HG03521 (cell line): ENCODE results near the gene TBR1.

Experiments used
- ATAC-seq: cut with Tn5 transposase; IDR thresholded peaks from one replicate; pipeline ENCODE4 v1.9.1; 2021; ENCODE audit warnings: mild to moderate bottlenecking, moderate library complexity; ENCODE audit not compliant: unreplicated experiment

The TBR1 gene

GRCh38 chr2:161415987-161416707, at the start of gene TBR1:
TBR1 (plus strand) TSS chr2:161416297; CDS start chr2:161416411, 114 bp downstream.
- no peak for ATAC-seq

- no peak for ATAC-seq
Measured at GRCh38 chr2:161367675-161368074, 48.4 kb upstream of the TBR1 start.

GRCh38 chr2:161369311-161369710, 46.8 kb upstream of the TBR1 start:
- no peak for ATAC-seq

- ATAC-seq: no peak
Measured at GRCh38 chr2:161370981-161371380, 45.1 kb upstream of the TBR1 start.

- no peak for ATAC-seq
Measured at GRCh38 chr2:161371869-161372268, 44.2 kb upstream of the TBR1 start.

GRCh38 chr2:161373942-161374341, 42.2 kb upstream of the TBR1 start:
- no peak for ATAC-seq

GRCh38 chr2:161374446-161374845, 41.7 kb upstream of the TBR1 start:
- no peak for ATAC-seq

- ATAC-seq: no peak
Measured at GRCh38 chr2:161379740-161380139, 36.4 kb upstream of the TBR1 start.

- no peak for ATAC-seq
Measured at GRCh38 chr2:161381546-161381945, 34.6 kb upstream of the TBR1 start.

GRCh38 chr2:161382747-161383146, 33.4 kb upstream of the TBR1 start:
- ATAC-seq: no peak

- ATAC-seq: peak; percentile 84
Measured at GRCh38 chr2:161384864-161385263, 31.2 kb upstream of the TBR1 start.

GRCh38 chr2:161386228-161386824, 29.8 kb upstream of the TBR1 start:
- peak; percentile 49 for ATAC-seq

- ATAC-seq: no peak
Measured at GRCh38 chr2:161388146-161388779, 27.8 kb upstream of the TBR1 start.

GRCh38 chr2:161391737-161392506, 24.2 kb upstream of the TBR1 start:
- no peak for ATAC-seq

GRCh38 chr2:161400076-161400475, 16.0 kb upstream of the TBR1 start:
- ATAC-seq: no peak

GRCh38 chr2:161402297-161402696, 13.8 kb upstream of the TBR1 start:
- no peak for ATAC-seq

- no peak for ATAC-seq
Measured at GRCh38 chr2:161406316-161406715, 9.8 kb upstream of the TBR1 start.

- ATAC-seq: no peak
Measured at GRCh38 chr2:161407597-161407996, 8.5 kb upstream of the TBR1 start.

- no peak for ATAC-seq
Measured at GRCh38 chr2:161409308-161409907, 6.7 kb upstream of the TBR1 start.

- ATAC-seq: no peak
Measured at GRCh38 chr2:161412346-161412745, 3.8 kb upstream of the TBR1 start.
